Head of caudate nucleus (tissue), 42 donors: Measurements from ENCODE around the gene STK10.

ENCODE experiments used
- DNase-seq, 42 donors: peaks; one replicate each; pipeline versions ENCODE4 v3.0.0 to v3.0.0-alpha.2; 2020 to 2021; ENCODE audit warnings: mixed read lengths in 7 of 42
- intact Hi-C: fragments of 100-400 bp; cut with DNase I; formaldehyde crosslinking; loops from one replicate; pipeline ENCODE4 v1.15.0; 2022

The STK10 gene

GRCh38 chr5:172102218-172102870 lies 85.7 kb downstream of the STK10 start:
- intact Hi-C loops = no loop called here
- DNase-seq = no peak

DNA sequence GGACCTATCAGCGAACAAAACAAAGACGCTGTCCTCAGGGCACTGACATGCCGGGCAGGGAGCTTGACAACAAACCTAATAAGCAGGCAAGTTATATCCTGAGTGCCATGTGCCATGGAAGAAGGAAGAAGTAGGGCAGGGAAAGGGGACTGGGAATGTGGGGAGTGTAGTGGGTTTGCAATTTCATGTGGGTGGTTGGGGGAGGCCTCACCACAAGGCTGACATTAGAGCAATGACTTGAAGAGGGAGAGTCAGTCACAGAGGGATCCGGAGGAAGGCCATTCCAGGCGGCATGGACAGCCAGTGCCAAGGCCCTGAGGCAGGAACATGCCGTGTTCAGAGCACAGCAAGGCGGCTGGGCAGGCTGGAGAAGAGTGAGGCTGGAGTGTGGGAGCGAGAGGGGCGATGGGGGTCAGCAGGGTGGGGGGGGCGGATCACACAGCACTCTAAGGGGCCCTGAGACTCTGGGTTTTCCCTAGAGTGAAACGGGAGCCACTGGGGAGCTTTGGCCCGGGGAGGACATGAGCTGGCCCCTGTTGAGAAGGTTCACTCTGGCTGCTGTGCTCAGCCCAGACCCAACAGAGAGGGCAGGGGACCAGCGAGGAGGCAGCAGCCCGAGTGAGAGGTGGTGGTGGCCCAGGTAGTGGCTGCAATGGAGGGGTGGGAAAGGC lies 86.3 kb downstream of the STK10 start:
- DNase-seq = no peak
- intact Hi-C loops = no loop called here

DNA sequence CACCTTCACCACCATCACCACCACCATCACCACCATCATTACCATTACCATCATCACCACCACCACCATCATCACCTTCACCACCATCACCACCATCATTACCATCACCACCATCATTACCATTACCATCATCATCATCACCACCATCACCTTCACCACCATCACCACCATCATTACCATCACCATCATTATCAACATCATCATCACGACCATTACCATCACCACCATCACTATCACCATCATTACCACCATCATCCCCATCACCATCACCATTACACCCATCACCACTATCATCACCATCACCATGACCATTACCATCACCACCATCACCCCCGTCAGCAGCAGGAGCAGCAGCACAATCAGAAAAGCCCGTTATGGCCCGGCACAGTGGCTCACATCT lies 89.1 kb downstream of the STK10 start:
- no peak for DNase-seq
- intact Hi-C loops = no loop called here

DNA sequence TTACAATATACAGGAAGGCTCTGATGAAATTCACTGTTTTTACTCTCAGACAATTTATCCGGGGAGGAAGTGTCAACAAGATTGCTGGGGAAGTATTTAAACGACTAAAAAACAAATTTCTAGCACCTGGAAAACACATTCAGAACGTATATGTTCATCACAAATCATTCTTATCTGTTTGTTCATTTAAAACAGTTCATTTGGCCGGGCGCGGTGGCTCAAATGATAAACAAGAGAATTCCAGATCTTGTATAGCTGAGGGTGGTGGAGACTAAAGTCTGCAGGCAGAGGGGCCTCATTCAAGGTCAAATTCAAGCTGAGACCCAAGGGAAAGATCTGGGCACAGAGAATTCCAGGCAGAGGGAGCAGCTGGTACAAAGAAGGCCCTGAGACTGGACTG lies 90.0 kb downstream of the STK10 start:
- no peak for DNase-seq
- intact Hi-C loops = no loop called here

DNA sequence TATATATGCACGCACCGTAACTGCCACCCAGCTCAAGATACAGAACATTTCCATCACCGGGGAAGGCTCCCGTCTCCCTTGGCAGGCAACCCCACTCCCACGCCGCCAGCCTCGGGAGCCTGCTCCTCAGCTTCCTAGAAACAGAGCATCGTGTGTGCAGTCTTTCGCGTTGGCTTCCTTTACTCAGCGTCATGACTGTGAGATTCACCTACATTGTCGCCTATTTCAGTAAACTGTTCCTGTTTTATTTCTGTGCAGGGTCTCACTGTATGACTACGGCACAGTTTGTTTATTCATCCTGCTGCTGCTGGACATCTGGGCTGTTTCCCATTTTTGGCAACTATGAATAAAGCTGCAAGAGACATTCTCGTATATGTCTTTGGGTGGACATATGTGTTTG lies 90.7 kb downstream of the STK10 start:
- intact Hi-C loops = no loop called here
- DNase-seq = peak; percentile 36 to 90 (median 73)

DNA sequence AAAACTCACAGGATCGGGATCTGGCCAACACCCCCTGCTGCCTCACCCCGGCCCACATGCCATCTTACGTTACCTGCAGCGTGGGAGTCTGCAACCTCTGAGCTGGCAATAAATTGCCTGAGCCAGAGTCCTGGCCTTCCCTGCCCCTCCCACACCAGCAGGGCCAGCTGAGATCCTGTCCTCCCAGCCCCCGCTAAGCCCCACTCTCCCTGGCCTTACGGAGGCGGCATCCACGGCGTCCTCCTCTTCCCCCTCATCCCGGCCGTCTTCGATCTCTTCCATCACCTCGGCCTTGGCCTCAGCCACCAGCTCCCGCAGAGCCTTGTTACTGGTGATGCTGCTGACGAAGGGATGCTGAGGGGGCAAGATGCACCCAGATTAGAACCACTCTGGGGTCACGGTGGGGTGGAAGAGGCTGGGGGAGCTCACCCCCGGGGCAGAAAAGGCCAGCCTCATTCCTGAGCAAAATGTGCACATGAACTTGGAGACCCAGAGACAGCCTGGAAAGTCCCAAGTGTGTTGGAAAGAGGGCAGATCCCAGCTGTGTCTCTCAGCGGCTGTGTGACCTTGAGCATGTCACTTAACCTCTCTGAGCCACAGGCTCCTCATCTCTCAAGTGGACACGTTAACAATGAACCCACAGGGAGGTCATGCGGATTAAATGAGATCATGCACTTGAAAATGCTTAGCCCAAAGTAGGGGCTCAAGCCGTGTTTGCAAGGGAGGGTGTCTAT lies 91.7 kb downstream of the STK10 start:
- no peak for DNase-seq
- intact Hi-C loops = no loop called here

- DNase-seq = no peak
- intact Hi-C loops = no loop called here
Observed at GRCh38 chr5:172095368-172096206, 92.4 kb downstream of the STK10 start.

DNA sequence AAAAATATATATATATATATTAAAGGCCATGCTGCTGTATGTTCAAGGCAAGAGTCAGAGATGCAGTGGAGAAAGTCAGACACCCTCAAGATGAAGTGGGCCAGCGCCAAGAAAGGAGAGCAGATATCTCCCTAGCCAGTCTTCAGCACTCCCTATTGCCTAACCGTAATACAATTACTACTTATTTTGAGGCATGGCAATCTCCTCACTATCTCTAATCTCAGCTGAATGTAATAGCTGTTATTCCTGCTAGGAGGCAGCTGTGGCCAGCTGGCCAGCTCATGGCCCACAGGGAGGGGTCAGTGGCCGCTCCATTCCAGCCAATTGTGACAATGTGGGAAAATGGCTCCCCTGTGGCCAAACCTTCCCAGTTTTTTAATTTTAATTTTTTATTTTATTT lies 94.1 kb downstream of the STK10 start:
- intact Hi-C loops = no loop called here
- DNase-seq = no peak

DNA sequence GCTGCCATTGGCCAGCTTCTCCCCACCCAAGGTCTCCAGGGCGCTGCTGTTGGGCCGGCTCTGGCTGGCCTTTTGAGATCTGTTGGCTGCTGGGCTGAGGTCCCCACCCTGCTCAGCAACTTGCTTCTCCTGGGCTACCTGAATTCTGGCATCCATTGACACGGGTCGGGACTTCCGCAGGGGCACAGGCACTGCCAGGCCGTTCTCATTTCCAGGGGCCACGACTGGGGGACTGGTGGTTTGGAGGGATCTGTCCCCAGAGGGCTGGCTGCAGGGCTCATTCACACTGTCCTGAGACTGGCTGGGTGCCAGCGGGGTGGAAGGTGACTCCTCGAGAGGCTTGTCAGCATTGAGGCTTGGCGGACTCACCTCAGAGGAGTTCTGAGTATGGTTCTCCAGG lies 94.5 kb downstream of the STK10 start:
- no peak for DNase-seq
- intact Hi-C loops = no loop called here

- DNase-seq = peak in 1 of 42 donors; percentile 14
- intact Hi-C loops = no loop called here
Observed at GRCh38 chr5:172091956-172092732, 95.9 kb downstream of the STK10 start.

DNA sequence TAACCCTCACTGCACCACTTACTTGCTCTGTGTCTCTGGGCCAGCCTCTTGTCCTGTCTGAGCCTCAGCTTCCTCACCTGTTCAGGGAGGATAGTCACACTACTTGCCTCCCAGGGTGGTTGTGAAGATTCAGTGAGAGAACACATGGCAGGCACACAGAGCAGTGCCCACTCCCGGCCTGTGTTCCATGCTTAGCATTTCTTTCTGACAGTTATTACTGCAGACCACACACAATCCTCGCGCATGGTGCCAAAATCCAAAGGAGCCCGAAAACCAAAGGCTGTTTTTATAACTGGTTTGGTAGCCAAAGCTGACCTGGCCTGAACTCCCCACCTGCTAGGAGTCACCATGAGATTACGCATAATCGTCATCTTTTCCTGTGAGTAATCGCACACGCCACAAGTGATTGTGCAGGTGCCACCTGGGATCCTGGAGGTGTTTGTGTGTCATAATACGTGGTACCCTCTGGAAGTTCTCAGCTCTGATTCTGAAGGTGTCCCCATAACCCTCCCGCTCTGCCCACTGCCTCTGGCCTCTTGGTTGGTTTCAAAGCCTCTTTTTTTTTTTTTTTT lies 97.0 kb downstream of the STK10 start:
- DNase-seq = no peak

DNA sequence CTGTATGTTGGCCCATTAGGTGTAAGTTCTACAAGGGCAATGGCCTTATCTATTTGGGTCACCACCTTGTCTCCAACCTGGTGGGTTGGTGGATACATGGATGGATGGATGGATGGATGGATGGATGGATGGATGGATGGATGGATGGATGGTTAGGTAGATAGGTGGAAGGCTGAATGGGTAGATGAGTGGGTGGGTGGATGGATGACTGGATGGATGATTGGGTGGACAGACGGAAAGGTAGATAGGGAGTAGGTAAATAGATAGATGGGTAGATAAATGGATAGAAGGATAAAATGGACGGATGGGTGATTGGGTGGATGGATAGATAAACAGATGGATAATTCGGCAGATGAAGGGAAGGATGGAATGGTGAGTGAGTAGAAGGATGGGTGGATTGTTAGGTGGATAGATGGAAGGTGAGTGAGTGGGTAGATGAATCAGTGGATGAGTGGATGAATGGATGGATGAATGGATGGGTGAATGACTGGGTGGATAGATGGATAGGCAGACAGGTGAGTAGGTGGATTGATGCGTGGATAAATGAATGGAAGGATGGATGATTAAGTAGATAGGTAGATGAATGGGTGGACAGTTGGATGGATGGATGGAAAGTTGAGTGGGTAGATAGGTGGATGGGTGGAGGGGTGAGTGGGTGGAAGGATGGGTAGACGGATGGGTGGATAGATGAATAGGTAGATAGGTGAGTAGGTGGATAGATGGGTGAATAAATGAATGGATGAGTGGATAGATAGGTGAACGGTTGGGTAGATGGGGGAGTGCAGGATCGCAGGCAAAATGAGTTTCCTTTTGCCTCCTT lies 98.5 kb downstream of the STK10 start:
- DNase-seq = no peak
- intact Hi-C loops = no loop called here

More for the DNA sequence above, 97.0 kb downstream of the STK10 start:
- intact Hi-C loops = no loop called here

DNA sequence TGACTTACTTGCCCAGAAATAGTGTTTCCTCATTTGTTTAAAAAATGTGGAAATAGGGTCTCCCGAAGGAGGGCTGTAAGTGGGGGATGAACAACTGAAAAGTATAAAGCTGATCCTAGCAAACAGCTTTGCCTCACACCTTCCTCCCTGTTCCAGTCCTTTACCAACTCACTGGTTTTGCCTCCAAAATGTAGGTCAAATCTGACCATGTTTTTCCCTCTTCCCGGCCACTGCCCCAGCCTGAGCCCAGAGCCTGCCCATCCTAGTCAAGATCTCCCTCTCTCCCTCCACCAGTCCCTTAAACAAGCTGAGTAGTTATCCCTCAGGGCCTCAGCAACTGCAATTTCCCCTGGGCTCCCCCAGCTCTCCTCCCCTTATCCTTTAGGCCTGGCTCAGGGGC lies 99.2 kb downstream of the STK10 start:
- intact Hi-C loops = no loop called here
- DNase-seq = no peak

- DNase-seq = no peak
- intact Hi-C loops = no loop called here
Observed at GRCh38 chr5:172086194-172086975, 101.6 kb downstream of the STK10 start.

GRCh38 chr5:172085738-172086137 lies 102.3 kb downstream of the STK10 start:
- intact Hi-C loops = no loop called here
- DNase-seq = no peak

DNA sequence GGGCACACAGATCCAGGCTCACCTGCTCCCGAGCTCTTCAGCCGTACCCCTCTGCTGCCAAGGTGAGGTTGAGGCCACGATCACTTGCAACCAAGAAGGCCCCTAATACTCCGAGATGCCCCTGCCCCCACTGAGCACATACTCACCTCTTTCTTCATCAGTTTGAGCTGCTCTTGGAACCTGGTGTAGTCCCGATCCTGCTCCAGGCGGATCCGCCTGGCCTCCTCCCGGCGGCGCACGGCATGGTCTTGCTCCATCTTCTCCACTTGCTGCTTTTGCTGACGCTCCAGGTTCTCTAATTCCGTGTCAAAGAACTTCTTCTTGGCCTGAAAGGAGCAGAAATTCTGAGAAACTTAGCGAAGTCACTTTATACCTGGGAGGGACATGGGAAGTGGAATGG lies 105.8 kb downstream of the STK10 start:
- intact Hi-C loops = no loop called here
- DNase-seq = no peak

- DNase-seq = no peak
- intact Hi-C loops = no loop called here
Observed at GRCh38 chr5:172079876-172080275, 108.1 kb downstream of the STK10 start.
